ENCODE measurements around the gene PERCC1. TPM values are rescaled to one million over a fixed set of nuclear protein-coding genes. Genes with fewer than 3 reads are reported as not detected.

PERCC1 gene
- total RNA-seq, 1 donor from 2014 or later, result not detected

GRCh38 chr16:1442697-1443096 lies 11.8 kb downstream of the PERCC1 start:
- no peaks in the 10 kb centered on the region for H3K9me3 Mint-ChIP-seq (ENCODE audit: unreplicated experiment)

GRCh38 chr16:1443403-1443973 lies 12.6 kb downstream of the PERCC1 start:
- no peak overlapping the region for H3K4me3 Mint-ChIP-seq (ENCODE audit: unreplicated experiment)
- no peak overlapping the region for H3K27ac Mint-ChIP-seq (ENCODE audit: unreplicated experiment)
- no peaks in the 10 kb centered on the region for H3K4me1 Mint-ChIP-seq (ENCODE audit: unreplicated experiment)
- no peaks in the 10 kb centered on the region for H3K36me3 Mint-ChIP-seq (ENCODE audit: low read depth, unreplicated experiment)
- H3K9me3 Mint-ChIP-seq (ENCODE audit: unreplicated experiment), result no peaks in the 10 kb centered on the region
- no peak for TF ChIP-seq CTCF (IDR thresholded peaks at IDR 0.05; ENCODE audit: unreplicated experiment)
- peaks cover 4% of the 10 kb centered on the region for H3K27me3 Mint-ChIP-seq (ENCODE audit: unreplicated experiment)
- no peak for DNase-seq (ENCODE audit: low spot score)

More at GRCh38 chr16:1442697-1443096, 11.8 kb downstream of the PERCC1 start:
- no peak for DNase-seq (ENCODE audit: low spot score)
- Mint-ChIP-seq H3K4me3 (ENCODE audit: unreplicated experiment) (no peak overlapping the region), H3K27ac (ENCODE audit: unreplicated experiment) (no peak overlapping the region), H3K27me3 (ENCODE audit: unreplicated experiment) (peaks cover 2% of the 10 kb centered on the region), H3K4me1 (ENCODE audit: unreplicated experiment) (no peaks in the 10 kb centered on the region), H3K36me3 (ENCODE audit: low read depth, unreplicated experiment) (no peaks in the 10 kb centered on the region)
- TF ChIP-seq CTCF (IDR thresholded peaks at IDR 0.05; ENCODE audit: unreplicated experiment), result no peak

GRCh38 chr16:1443980-1444729 lies 13.3 kb downstream of the PERCC1 start, which contains the start of gene CCDC154:
TSS of gene CCDC154 (minus strand) at chr16:1444556. CDS start at chr16:1444322, 234 bp downstream.
- Mint-ChIP-seq H3K36me3 (ENCODE audit: low read depth, unreplicated experiment) (no peaks in the 10 kb centered on the region), H3K4me1 (ENCODE audit: unreplicated experiment) (no peaks in the 10 kb centered on the region), H3K4me3 (ENCODE audit: unreplicated experiment) (no peak within 1 kb of the TSS), H3K27ac (ENCODE audit: unreplicated experiment) (no peak within 1 kb of the TSS), H3K27me3 (ENCODE audit: unreplicated experiment) (peaks cover 6% of the 10 kb centered on the region), H3K9me3 (ENCODE audit: unreplicated experiment) (no peaks in the 10 kb centered on the region)
- TF ChIP-seq CTCF (IDR thresholded peaks at IDR 0.05; ENCODE audit: unreplicated experiment), result no peak
- no peak for DNase-seq (ENCODE audit: low spot score)

GRCh38 chr16:1444730-1445517 lies 14.0 kb downstream of the PERCC1 start:
- no peak overlapping the region for H3K4me3 Mint-ChIP-seq (ENCODE audit: unreplicated experiment)
- H3K27me3 Mint-ChIP-seq (ENCODE audit: unreplicated experiment), result peaks cover 8% of the 10 kb centered on the region
- DNase-seq (ENCODE audit: low spot score), result no peak
- H3K27ac Mint-ChIP-seq (ENCODE audit: unreplicated experiment), result no peak overlapping the region
- no peaks in the 10 kb centered on the region for H3K4me1 Mint-ChIP-seq (ENCODE audit: unreplicated experiment)
- H3K36me3 Mint-ChIP-seq (ENCODE audit: low read depth, unreplicated experiment), result no peaks in the 10 kb centered on the region
- no peak for TF ChIP-seq CTCF (IDR thresholded peaks at IDR 0.05; ENCODE audit: unreplicated experiment)
- no peaks in the 10 kb centered on the region for H3K9me3 Mint-ChIP-seq (ENCODE audit: unreplicated experiment)
